Measurements from ENCODE around the gene ALDH8A1. TPM values are rescaled to one million over a fixed set of nuclear protein-coding genes. Genes with fewer than 3 reads are reported as not detected.

The ALDH8A1 gene
- total and polyA plus RNA-seq, 9 donors: 0.21 to 5.4 (median 0.80) TPM

GRCh38 chr6:134930463-134930862 is 19.4 kb downstream of the ALDH8A1 start:
- TF ChIP-seq EP300 (IDR thresholded peaks at IDR 0.05): no peak
- TF ChIP-seq CTCF (IDR thresholded peaks at IDR 0.05): no peak
- no peak for TF ChIP-seq POLR2A (IDR thresholded peaks at IDR 0.05)
- Histone ChIP-seq H3K27ac (no peak overlapping the region), H3K4me3 (no peak overlapping the region), H3K4me1 (ENCODE audit: insufficient read depth) (peaks cover 3% of the 10 kb centered on the region), H3K27me3 (no peaks in the 10 kb centered on the region), H3K36me3 (no peaks in the 10 kb centered on the region), H3K9me3 (no peaks in the 10 kb centered on the region)
- WGBS, 3 donors: 46 to 76% (median 57%) methylated on average over 6 of the region's 6 CpGs
- no peak for DNase-seq
- intact Hi-C loops (cut with DNase I): no loop called here

GRCh38 chr6:134928151-134928900 is 21.6 kb downstream of the ALDH8A1 start:
- Histone ChIP-seq H3K4me1 (ENCODE audit: insufficient read depth) (peaks cover 3% of the 10 kb centered on the region), H3K27ac (no peak overlapping the region), H3K36me3 (no peaks in the 10 kb centered on the region), H3K9me3 (no peaks in the 10 kb centered on the region), H3K27me3 (no peaks in the 10 kb centered on the region), H3K4me3 (no peak overlapping the region)
- intact Hi-C loops (cut with DNase I): no loop called here
- 75 to 83% (median 79%) methylated on average over 6 of the region's 6 CpGs for WGBS, 3 donors
- TF ChIP-seq EP300 (IDR thresholded peaks at IDR 0.05) (no peak), CTCF (IDR thresholded peaks at IDR 0.05) (no peak), POLR2A (IDR thresholded peaks at IDR 0.05) (no peak)
- no peak for DNase-seq

- Histone ChIP-seq H3K27ac (no peak overlapping the region), H3K4me3 (no peak overlapping the region), H3K36me3 (no peaks in the 10 kb centered on the region), H3K4me1 (ENCODE audit: insufficient read depth) (peaks cover 3% of the 10 kb centered on the region), H3K9me3 (no peaks in the 10 kb centered on the region), H3K27me3 (no peaks in the 10 kb centered on the region)
- 45 to 64% (median 50%) methylated on average over 3 of the region's 3 CpGs for WGBS, 3 donors
- no peak for DNase-seq
- intact Hi-C loops (cut with DNase I): no loop called here
- TF ChIP-seq POLR2A (IDR thresholded peaks at IDR 0.05) (no peak), CTCF (IDR thresholded peaks at IDR 0.05) (no peak), EP300 (IDR thresholded peaks at IDR 0.05) (no peak)
Observed at GRCh38 chr6:134925800-134926199, 24.1 kb downstream of the ALDH8A1 start.

- TF ChIP-seq POLR2A (IDR thresholded peaks at IDR 0.05): no peak
- TF ChIP-seq EP300 (IDR thresholded peaks at IDR 0.05): no peak
- TF ChIP-seq CTCF (IDR thresholded peaks at IDR 0.05): no peak
- 37 to 64% (median 43%) methylated on average over 6 of the region's 6 CpGs for WGBS, 3 donors
- no peak for DNase-seq
- no peaks in the 10 kb centered on the region for H3K27me3 ChIP-seq
- H3K4me1 ChIP-seq (ENCODE audit: insufficient read depth): no peaks in the 10 kb centered on the region
- H3K27ac ChIP-seq: no peak overlapping the region
- no peaks in the 10 kb centered on the region for H3K36me3 ChIP-seq
- no peaks in the 10 kb centered on the region for H3K9me3 ChIP-seq
- intact Hi-C loops (cut with DNase I): no loop called here
- no peak overlapping the region for H3K4me3 ChIP-seq
Observed at GRCh38 chr6:134921721-134922261, 28.1 kb downstream of the ALDH8A1 start.
